TTC549 (cell line): ENCODE measurements around the gene MYOD1.

Experiments
- FAIRE-seq: peaks from 2 replicates; lab custom pipeline; 2012; peaks lifted over from hg19 to GRCh38; lab: Jason Lieb, UNC

Gene MYOD1

DNA sequence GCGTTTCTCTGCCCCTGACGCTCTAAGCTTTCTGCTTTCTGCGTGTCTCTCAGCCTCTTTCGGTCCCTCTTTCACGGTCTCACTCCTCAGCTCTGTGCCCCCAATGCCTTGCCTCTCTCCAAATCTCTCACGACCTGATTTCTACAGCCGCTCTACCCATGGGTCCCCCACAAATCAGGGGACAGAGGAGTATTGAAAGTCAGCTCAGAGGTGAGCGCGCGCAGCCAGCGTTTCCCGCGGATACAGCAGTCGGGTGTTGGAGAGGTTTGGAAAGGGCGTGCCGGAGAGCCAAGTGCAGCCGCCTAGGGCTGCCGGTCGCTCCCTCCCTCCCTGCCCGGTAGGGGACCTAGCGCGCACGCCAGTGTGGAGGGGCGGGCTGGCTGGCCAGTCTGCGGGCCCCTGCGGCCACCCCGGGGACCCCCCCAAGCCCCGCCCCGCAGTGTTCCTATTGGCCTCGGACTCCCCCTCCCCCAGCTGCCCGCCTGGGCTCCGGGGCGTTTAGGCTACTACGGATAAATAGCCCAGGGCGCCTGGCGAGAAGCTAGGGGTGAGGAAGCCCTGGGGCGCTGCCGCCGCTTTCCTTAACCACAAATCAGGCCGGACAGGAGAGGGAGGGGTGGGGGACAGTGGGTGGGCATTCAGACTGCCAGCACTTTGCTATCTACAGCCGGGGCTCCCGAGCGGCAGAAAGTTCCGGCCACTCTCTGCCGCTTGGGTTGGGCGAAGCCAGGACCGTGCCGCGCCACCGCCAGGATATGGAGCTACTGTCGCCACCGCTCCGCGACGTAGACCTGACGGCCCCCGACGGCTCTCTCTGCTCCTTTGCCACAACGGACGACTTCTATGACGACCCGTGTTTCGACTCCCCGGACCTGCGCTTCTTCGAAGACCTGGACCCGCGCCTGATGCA lies at the start of gene MYOD1:
TSS of gene MYOD1 (plus strand) at position 544 of the 910 bp plus-strand sequence. CDS start at position 756, 212 bp downstream.
- FAIRE-seq: no peak

DNA sequence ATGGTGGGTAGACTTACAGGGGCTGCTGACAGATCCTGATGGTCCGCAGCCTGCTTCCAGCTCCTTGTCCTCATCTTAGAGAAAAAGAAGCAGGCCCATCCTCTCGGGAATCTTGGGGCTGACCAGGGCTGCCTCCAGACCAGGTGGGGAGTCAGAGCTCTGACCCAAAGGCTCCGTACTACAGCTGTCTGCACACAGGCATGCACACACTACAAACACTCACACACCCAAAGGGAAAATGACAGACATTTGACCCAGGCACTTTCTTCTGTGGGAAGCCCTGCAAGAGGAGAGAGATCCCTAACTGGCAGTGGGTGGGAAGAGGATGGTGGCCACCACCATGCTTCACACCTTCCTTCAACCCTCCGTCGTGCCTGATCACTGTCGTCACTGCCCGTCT lies 46.9 kb upstream of the MYOD1 start:
- no peak for FAIRE-seq

DNA sequence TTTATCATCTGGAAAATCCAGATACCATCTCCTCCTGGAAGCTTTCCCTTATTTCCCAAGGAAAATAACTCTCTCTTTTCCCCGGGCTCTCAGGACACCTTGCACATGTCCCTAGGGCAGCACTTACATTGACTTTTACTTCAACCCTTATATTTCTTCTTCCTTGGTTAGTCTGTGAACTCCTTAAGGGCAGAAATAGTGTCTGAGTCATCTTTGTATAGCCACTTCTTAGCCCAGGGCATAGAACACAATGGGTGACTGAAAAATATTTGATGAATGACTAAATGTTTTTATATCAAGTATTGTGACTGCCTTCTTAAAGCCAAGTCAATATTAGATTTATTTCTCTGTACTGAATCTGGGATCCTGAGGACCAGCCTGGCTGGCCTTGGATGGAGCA lies 45.4 kb upstream of the MYOD1 start:
- no peak for FAIRE-seq

DNA sequence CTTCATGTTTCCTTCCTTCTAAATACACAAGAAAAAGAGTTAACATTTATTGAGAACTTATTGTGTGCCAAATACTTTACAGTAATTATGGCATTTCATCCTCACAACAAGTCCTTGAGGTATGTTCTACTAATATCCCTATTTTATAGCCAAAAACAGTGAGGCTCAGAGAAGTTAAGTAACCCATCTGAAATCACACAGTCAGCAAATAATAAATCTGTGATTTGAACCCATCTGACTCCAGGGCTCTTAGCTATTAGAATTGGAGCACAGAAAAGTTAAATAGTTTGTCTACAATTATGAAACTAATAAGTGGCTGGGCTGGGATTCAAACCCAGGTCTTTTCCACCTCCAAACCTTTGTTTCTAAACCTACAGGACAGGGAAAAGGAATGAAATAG lies 36.5 kb upstream of the MYOD1 start:
- FAIRE-seq: no peak

DNA sequence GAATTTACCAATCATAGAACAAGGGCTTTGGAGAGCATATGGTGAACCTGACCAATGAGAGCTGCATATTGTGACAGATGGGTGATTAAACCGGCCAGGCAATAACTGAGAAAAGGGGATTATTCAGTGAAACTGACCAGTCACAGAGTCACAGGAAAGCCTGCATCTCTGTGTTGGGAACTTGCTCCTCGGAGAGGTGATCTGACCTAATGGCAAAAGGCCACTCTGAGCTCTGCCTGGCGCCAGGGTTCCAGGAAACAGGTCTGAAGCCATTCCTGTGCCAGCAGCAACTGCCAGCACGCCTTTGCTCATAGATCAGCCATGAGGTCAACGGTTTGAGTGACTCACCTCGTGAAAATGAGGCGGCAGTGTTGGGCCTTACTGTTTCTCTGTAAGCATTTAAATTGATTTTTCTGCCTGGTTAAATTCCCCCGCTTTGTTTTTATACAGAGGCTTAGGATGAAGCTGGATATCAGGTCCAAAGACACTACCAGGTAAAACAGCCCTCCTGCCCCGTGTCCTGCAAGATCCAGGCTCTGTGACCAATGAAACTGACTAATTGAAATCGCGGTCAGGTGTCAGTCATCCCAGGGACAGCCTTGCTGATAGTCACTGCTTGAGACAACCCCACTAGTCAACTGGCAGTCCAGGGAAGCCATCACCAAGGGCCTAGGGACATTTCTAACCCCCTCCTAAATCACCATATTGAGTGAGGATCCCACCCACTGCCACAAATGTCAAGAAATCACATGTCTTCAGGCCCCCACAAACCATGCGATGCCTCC lies 35.8 kb upstream of the MYOD1 start:
- FAIRE-seq: no peak

DNA sequence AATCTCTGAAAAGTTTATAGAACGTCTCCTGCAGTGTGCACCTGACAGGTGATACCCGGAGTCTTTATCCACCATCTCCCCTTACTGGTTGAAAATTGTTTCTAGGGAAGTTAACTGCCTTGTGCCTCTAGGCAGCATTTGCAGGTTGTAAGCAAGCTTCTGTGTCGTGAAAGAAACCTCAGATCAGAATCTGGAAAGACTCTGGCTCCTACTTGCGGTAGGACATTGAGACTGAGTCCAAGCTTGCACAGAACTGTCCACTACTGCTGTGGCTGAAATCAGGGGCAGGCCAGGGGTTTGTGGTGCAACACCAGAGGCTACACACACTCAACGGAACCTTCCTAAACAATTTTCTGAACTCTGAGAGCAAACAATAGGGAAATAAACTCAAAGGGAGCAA lies 34.8 kb upstream of the MYOD1 start:
- no peak for FAIRE-seq

DNA sequence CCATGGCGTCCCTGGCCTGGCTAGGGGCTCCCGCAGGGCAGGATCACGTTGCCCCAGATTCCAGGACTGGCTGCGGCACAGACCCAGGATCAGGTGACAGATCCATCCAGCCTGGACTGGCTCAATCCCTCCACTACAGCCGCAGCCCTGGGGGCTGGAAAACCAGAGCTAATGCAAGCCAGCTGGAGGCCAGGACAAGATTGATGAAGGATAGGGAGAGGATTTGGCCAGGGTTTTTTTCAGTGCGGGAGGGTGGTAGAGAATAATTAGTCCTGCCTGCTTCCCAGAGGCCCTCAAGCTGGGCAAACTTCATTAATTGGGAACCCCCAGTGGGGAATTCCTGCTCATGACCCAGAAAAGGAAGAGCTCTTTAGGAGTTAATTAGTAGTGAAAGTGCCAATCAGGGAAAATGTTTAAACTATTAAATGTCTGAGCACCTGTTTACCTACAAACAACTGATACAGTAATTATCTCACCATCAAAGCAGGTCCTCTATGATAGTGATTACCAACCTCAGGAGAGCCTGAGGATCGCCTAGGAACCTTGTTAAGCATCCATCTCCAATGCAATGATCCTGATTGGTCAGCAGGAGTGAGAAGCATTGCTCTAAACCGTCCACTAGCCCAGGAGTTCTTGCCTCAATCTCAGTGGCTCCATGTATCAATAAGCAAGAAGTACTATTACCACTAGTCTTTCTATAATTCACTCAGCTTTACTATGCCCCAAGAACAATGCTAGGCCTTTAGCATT lies 33.0 kb upstream of the MYOD1 start:
- FAIRE-seq: no peak

DNA sequence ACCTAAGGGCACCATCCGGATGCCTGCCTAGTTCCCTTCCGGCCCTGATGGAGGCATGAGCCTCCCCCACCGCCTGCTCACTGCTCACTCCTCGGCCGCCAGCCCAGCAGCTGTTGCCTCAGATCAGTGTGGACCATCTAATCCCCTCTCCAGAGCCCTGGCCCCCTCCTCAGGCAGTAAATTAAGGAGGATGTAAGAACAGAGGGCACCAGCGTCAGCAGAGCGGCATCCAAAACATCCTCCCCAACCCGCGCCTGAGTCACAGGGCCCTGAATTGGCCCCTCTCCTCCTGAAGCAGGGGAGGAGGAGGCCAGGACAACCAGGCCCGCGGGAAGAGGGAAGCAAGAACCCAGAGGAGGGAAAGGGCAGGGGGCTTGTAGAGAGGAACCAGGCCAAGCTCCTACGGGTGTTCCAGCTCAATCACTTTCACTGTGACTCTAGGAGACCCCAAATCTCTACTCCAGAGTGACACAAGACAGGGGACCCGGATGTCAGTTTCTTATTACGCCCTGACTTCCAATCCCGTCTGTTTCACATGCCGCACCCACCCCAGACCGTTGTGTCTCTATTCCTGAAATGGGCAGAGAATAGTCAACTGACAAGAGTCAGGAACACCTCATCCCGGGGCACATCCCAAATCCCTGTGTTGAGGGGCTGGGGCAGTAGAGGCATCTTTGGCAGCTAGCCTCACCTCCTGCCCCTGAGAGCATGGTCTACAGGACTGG lies 31.3 kb upstream of the MYOD1 start:
- FAIRE-seq: no peak

DNA sequence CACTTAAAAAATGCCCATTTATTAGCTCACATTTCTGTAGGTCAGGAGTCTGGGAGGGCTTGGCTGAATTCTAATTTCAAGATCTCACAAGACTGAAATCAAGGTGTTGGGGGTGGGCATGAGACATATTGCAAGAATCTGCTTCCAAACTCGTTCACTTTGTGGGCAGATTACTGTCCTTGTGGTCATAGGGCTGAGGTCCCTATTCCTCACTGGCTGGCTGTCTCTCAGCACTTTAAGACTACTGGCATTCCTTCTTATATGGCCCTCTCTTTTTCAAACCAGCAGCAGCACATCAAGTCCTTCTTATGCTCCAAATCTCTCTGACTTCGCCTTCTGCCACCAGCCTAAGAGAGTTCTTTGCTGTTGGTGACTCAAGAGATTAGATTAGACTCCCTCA lies 27.8 kb upstream of the MYOD1 start:
- FAIRE-seq: no peak

DNA sequence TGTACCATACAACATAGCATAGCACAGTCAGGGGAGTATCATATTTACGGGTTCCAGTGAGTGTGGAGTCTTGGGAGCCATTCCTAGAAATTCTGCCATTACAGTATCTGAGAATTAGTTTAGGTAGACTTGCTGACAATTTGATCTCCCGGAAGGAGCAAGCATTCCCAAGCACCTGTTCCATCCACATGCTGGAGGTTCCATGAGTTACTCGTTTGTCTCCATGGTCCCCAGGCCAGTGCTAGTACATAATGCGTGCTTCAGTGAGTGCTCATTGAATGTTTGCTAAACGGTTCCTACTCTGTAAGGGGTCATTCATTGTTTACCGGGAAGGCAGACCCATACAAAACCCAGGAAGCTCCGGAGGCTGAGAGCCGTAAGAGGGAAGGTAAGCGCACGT lies 27.4 kb upstream of the MYOD1 start:
- no peak for FAIRE-seq

DNA sequence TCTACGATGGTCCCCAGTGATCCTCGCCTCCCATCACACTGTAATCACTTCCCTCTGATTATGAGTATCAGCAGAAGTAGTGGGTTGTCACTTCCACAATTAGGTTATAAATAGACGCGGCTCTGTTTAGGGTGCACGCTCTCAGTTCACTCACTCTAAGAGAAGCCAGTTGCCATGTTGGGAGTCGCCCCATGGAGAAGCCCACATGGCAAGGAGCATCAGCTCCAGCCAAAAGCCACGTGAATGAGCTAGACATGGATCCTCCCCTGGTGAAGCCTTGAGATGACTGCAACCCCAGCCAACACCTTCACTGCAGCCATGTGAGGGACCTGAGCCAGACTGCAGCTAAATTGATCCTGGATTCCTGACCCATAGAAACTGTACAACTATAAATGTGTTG lies 26.4 kb upstream of the MYOD1 start:
- no peak for FAIRE-seq

DNA sequence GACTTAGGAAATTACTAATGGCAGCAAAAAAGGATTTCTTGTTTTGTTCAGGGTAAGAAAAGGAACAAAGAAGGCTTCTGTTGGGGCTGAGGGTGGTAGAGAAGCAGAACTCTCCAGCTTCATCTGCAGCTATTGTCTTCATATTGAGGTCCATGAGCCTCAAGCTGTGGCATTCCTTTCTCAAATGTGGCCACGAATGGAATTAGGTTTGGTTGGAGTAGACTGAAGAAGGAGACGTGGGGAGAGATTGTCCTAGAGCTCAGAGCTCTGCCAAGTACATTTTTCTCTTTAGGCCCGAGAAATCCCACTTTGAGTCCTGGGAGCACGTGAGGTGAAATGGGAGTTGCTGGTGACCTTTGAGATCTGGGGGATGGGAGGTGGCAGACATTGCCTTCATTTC lies 25.8 kb upstream of the MYOD1 start:
- FAIRE-seq: no peak

DNA sequence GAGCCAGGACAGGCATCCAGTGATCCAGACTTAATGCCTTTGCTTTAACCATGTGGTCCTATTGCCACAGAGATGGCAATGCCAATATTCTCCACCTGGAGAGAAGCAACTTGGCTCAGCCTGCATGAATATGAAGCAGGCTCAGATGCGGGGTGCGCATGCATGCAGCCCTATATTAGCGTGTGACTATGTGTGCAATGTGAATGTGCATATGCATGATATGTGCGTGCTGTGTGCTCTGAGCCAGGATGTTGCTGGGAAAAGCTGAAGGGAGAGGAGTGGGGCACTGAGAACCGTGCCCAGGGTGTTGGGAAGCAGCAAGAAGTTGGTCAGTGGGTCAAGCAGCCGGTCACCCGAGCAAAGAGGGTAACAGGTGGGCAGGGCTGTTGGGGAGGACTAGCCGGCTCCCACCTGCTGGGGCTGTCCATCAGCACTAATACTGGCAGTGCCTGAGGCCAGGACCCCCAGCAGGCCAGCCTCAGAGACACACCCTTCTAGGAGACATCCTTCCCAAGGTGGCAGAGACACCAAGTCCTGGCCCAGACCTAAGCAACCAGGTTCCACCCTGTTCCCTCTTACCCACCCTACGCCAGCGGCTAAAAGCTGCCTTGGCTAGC lies 24.8 kb upstream of the MYOD1 start:
- FAIRE-seq: no peak

DNA sequence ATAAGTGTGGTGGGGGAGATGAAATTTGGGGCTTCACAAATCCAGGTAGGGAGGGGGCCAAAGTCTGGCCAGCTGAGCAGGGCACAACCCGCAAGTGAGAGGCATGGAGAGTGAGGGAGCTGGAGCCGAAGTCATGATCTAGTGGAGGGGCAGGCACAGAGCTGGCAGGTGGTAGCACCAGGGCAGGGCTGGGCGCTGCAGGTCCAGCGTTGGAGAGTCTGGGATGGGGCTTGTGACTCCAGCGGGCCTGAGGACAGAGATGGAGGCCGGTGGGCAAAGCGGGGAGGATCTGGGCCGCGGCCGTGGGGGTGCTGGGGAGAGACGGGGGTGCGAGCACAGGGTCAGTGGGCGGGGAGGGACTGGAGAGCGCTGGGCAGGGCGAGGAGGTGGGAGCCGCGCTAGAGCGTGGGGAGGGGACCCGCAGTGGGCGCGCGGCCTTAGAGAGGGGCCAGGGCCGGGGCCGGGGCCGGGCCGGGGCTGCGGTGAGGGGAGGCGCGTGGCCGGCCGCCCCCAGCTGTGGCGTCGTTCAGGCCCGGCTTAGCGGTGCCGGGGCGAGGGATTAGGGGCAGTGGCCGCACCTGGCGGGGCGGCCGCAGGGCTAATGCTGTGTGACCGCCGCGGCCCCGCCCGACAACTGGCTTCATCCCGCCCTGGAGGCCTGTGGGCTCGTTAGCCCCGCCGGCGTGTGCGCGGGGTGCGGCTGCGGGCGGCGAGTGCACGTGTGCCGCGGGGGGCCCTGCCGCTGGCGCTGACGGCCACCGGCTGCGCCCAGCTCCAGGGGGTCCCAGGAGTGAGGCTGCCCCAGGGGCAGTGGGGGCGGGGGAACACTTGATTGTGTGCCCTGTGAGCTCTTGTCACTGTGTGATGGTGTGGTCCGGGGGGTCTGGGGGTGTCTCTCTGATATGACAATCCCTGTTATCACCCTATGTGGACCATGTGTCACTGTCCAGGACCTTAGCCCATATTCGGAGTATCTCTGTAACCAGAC lies 23.6 kb upstream of the MYOD1 start:
- FAIRE-seq: no peak

DNA sequence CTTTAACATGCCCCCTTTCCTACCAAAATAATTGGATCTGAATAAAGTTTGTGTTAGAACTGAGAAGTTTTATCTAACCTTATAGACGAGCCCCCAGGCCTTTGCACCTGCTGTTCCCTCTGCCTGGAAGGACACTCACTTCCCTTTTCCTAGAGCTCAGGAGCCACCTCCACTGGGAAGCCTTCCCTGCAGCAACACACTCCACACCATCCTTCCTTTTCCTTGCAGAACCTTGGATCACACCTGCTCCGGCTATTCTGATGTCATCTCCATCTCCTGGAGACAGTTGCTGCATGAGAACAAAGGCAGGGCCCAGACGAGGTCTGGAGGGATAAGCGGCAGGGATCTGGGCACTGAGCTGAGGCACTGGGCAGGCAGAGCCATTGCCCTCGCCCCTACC lies 22.6 kb upstream of the MYOD1 start:
- FAIRE-seq: no peak

DNA sequence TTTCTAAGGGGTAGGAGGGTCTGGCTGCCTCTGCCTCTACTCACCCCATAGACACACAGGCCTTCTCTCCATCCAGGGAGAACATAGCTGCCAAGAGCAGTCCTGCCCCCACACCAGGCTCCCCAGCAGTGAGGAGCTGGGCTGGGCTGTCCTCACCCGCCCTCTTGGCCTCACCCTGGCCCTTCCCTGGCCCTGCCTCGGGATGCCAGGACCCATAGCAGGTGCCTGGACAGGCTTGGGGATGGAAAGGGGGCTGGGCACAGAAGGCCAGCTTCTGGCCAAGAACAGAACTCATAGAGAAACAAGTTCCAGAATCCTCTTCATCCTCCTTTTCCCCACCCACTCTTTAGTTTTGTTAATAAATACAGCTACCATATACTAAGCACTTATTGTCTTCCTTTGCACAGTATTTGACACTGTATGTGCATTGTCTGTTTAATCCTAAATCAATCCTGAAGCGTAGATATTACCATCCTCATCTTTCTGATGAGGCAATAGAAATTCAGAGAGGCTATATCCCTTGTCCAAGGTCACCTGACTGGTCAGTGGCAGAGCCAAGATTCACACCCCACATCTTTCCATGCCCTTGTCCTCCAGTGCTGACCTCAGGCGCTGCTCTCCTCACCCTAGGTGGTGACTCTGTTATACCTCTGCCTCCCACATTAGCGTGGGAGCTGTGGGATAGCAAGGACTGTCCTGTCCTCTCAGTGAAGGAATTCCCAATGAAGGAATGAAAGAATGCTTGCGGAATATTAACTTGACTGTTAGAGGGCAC lies 22.0 kb upstream of the MYOD1 start:
- no peak for FAIRE-seq

DNA sequence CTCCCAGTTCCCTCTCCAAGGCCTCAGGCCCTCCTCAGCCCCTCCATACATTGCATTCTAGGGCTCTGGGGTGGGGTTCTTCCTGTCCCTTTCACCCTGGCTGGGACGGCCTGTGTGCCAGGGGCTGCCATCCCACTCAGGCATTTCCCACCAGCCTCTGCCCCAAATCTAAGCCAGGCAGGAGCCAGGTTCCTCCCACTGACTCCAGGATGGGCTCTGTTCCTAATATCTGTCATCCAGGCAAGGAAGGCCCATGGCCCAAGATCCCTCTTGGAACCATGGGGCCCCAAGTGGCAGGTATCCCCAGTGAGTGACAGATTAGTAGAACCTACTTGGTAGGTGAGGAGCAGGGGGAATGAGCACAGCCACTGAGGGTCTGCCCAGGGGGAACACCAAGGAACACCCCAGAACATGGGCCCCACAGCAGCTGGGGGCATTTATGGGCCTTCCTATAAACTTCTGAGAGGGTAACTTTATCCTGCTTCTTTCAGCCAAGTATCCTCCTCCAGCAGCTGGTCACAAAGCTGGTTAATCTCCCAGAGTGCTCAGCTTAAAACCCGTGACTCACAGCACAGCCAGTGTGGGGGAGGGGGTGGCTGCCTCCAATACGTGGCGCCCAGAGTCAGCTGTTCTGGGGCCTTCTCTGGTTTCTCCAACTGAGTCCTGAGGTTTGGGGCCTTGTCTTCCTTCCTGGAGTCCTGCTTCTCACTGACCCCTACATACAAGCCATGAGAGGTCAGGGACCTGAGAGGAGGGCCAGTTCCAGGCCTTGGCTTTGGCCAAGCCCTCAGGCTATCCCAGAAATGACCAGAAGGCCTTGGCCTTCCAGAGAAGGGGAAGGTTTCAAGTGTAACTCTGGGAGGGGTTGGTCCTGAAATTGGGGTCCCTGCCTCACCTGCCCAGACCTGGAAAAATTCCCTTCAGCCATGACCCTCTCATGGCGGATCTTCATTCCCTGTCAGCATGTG lies 19.9 kb upstream of the MYOD1 start:
- FAIRE-seq: no peak

DNA sequence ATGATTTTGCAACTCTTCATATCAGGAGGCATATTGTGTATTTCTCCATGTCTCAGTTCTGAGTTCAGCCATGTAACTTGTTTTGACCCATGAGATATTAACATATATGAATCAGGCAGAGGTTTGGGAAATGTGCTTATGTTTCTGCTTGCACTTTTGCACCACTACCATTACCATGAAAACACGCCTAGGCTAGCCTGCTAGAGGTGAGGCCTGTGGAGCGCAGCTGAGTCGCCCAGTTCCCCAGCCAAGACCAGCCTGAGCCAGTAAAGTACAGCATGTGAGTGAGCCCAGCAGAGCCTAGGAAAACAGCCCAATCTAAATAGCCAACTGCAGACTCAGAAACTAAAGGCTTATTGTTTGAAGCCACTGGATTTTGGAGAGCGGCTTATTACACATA lies 18.4 kb upstream of the MYOD1 start:
- FAIRE-seq: no peak
